ENCODE results near the gene ACSS1.

DNA sequence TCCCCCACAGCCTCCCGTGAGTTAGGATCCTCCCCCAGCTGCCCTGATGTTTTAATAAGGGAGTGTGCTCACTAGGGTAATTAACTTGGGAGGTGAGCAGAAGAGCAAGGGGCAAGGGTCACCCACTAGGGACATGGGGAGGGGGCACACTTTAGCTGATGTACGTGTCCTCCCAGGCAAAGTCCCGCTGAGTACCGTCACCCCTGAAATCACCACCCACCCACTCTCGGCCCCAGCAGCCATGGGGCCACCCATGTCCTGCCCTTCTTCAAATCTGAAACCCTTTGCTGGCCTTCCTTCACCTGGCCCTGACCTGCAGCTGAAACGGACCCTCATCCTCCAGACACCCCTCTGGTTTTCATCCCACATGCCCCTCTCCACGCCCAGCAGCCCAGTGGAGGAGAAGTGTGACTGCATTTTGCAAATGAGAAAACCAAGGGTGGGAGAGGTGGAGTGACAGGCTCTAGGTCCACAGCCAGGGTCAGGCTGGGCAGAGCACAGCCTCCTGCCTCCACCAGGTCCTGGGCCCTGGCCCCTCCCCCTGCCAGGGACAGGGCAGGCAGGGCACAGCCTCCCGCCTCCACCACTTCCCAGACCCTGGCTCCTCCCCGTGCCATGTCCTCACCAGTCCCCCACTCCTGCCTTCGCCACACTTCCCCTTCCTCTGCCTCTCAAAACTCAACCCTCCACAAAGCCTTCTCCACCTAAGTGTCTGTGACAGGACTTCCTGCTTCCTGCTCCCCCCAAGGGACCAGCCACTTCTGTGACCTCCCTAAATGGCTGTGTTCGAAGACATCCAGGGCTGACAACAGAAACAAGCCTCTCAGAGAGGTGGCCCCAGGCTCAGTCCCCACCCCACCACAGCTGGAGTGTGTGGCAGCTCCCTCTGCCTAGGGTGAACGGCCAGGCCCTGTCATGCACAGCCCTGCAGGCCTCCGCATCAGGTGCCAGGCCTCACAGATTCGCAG is 15.1 kb downstream of the ACSS1 start:
- TF ChIP-seq, protein P1, sequence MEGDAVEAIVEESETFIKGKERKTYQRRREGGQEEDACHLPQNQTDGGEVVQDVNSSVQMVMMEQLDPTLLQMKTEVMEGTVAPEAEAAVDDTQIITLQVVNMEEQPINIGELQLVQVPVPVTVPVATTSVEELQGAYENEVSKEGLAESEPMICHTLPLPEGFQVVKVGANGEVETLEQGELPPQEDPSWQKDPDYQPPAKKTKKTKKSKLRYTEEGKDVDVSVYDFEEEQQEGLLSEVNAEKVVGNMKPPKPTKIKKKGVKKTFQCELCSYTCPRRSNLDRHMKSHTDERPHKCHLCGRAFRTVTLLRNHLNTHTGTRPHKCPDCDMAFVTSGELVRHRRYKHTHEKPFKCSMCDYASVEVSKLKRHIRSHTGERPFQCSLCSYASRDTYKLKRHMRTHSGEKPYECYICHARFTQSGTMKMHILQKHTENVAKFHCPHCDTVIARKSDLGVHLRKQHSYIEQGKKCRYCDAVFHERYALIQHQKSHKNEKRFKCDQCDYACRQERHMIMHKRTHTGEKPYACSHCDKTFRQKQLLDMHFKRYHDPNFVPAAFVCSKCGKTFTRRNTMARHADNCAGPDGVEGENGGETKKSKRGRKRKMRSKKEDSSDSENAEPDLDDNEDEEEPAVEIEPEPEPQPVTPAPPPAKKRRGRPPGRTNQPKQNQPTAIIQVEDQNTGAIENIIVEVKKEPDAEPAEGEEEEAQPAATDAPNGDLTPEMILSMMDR (IDR thresholded peaks at IDR 0.05) = no peak
- no peak for TF ChIP-seq EZH2phosphoT487 (IDR thresholded peaks at IDR 0.05)
- no peak for TF ChIP-seq EZH2 (IDR thresholded peaks at IDR 0.05)

All from neural progenitor cell (in vitro differentiated cells).